ENCODE results near the gene RASAL1.

Gene RASAL1

DNA sequence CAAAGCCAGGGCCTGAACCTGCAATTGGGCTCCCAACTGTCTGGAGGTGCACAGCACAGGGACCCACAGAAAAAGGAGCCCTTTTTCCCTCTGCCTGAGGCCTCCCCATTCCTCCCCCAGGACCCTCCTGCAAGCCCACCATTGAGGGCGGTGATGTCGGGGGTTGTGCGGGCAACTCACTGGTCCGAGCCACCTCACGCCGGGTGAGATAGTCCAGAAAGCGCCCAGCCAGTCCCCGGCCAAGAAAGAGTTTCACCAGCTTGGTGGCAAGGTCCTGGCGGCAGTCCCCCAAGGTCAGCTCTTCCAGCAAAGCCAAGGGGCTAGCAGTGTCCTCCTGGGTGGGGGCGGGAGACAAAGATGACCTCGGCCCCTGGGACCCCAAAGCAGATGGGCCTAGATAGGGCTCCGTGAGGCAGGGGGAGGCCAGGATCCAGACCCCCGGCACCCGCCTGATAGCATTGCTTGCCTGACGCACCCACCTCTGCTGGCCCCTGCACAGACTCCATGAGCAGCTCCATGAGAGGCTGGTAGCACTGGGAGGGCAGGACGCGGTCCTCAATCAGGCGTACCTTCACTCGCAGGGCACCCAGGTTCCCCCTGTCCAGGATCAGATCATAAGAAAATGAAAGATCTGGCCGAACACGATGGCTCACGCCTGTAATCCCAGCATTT, 20.0 kb downstream of the RASAL1 start:
- DNase-seq: no peak

DNA sequence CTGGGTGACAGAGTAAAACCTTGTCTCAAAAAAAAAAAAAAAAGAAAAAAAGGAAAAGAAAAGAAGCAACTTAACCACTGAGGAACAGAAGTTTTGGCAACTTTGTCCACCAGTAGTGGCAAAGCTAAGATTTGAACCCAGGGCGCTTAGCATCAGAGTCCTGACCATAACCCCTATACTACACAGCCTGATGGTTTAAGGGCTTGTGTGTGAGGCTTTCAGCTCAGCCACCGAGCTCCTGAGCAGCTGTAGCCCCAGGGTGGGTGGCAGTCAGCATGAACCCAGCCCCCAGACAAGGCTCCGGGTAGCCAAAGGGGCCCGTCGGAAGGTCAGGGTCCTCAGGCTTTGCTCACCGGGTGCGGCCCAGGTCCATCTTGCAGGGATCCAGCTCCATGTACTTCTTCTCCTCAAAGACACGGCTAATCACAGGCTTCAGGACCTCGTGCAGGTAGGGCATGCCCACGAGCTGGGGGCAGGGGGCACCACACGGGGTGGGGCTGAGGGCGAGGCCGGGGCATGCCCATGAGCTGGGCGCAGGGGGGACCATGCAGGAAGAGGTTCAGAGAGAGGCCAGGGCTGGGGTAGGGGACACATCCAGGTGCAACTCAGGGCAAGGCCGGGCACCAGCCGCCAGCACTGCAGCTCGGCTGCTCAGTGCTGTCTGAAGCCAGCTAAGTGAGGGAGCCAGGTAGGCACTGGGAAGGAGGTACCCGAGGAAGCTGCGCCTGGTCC, 20.9 kb downstream of the RASAL1 start:
- no peak for DNase-seq

DNA sequence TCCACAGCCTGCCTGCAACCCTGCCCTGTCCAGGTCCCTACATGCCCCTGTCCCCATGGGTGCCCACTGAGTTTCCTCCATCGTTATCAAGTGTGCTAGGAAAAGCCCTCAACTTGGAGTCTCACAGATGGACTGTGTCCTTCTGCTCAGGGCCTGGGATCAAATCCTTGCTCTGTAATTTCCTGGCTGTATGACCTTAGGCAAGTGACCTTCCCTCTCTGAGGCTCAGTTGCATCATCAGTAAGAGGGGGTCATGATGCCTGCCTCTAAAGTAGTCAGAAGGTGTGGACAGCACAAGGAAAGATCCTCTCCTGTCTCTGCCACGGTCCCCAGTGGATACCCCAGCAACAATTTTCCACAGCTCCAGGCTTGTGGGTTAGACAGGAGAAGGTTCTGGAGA, 22.2 kb downstream of the RASAL1 start:
- no peak for DNase-seq

DNA sequence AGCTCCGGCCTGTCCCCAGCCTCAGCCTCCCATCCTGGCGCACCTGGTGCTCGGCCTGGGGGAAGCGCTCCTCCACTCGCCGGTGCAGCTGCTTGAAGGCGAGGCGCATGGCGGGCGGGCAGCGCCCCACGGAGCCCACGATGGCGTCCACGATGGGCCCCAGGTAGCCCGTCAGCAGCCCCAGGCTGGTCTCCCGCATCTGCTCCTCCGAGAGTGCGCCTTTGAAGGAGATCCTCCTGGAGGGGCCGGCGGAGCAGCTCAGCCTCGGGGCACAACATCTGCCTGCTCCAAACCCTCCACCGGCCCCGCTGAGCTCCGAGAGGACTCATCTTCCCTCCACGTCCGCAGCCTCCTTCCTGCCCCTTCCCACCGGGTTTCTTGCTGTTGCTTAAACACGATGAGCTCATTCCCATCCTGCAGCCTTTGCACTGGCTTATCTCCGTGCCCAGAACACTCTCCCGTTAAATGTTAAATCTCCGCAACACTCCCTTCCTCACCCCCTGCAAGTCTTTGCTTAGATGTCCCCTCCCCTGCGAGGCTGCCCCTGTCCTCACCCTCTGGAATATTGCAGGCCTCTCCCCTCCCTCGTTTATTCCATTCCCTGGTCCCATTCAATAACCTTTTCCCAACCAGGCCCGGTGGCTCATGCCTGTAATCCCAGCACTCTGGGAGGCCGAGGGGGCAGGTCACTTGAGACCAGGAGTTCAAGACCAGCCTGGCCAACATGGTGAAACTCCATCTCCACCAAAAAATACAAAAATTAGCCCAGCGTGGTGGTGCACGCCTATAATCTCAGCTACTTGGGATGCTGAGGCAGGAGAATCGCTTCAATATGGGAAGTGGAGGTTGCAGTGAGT, 23.3 kb downstream of the RASAL1 start:
- no peak for DNase-seq

DNA sequence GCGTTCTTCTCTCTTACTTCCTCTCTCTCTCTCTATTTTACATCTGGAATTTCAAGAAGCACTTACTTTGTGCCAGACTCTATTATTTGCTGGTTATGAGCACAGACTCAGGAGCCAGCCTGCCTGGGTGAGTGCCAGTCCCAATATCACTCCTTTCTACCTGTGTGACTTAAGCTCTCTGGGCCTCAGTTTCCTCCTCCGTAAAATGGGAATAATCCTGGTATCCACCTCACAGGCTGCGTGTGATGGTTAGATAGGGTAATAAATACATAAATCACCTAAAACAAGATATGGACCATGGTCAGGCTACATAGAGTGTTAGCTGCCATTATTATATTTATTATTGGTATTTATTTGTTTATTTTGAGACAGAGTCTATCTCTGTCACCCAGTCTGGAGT, 24.3 kb downstream of the RASAL1 start:
- DNase-seq: no peak

DNA sequence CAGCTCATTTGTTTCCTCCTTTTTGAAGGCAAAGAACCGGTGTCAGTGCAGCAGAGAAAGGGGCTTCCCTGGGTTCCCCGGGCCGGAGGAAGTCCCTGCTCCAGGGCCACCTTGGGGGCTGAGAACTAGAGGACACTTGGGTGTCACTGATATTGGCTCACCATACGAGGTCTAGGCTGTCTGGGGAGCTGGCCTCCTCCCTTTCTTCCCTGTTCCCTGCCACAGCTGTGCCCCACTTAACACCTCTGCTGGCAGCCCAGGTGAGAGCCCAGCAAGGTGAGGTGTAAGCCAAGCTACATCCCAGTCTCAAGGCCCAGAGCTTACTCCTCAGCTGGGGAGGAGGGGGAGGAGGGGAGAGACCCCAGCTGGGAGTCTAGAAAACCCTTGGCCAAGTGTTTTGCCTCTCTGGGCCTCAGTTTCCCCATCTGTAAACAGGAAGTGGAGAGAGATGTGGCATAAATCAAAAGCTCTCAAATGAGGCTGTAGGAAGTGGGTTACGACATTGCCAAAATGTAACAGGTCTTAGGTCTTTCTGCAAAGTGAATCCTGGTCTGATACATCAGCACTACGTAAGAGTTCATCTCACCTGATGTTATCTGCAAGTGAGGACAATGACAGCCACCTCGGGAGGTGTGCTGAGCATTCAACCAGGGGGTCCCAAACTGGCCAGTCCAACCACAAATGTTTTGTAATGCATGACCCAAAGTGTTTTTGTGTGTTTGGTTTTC, 25.5 kb downstream of the RASAL1 start:
- DNase-seq: no peak

DNA sequence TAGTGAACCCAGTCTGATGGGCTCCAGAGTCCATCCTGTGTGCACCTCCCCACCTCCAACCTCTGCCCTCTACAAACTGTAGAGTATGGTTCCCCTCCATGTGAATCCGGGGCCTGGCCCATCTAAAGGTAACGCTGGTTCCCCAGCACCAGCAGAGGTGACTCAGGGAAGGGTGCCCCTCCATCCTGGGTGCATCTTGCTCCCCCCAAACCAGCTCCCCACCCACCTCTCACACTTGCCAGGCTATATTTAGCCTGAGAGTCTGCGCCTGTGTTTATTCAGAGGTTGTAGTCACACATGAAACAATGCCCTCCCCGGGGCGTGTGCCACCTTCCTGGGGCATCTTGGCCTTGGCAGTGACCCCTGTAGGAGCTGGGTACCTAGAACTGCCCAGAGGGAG, 26.2 kb downstream of the RASAL1 start:
- no peak for DNase-seq

DNA sequence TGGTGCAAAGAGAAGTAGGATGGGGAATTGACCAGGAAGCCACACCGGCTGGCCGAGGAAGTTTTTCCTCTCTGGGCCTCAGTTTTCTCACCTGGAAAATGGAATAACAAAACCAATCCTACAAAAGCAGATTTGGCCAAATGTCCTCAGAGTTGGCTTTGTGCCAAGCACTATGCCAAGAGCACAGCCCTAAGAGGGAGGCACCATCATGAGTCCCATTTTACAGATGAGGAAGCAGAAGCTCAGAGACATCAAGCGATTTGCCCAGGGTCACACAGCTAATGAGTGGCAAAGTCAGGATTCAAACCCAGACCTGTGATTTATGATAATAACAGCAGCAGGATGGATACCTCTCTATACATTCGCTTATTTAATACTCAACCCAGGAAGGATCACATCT, 27.3 kb downstream of the RASAL1 start:
- DNase-seq: no peak

DNA sequence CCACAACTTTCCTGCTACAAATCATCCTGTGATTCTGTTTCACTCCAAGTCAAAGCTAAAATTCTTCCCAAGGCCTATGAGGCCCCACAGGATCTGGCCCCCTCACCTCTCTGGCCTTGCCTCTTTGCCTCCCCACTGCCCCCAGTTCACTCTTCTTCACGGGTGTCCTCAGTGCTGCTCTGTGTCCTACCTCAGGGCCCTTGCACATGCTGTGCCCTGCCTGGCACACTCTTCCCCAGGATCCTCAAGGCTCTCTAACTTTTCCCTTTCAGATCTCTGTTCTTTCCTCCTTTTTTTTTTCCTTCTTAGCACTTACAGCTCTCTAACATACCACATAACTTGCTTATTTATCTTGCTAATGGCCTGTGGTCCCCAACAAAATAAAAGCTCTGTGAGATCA, 29.2 kb downstream of the RASAL1 start:
- DNase-seq: no peak

DNA sequence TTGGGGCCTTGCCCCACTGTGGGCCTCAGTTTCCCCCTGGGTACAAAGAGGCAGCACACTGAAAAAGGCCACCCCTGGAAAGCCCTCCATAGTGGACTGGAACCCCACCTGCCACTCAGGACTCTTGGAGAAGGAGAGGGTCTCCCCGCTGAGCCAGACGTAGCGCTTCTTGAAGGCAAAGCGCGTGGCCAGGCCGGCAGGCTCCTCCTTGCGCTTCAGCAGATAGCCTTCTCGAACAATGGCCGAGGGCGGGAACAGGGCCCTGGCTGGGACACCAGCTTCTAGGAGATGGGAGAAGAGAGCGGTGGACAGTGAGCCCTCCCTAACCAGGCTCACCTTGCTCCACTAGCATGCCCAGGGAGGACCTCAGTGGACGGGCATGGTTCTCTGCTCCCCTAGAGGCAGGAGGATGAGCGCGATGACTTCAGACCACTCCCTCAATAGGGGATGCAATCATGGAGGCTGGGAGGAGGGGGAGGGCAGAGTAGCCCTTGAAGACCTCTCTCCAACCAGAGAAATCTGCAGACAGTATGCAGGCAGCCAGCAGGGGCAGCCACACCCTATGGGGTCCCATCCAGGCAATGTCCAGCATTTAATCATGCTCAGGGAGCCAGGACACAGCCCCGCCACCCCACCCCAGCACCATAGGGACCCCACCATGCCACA, 29.8 kb downstream of the RASAL1 start:
- no peak for DNase-seq

DNA sequence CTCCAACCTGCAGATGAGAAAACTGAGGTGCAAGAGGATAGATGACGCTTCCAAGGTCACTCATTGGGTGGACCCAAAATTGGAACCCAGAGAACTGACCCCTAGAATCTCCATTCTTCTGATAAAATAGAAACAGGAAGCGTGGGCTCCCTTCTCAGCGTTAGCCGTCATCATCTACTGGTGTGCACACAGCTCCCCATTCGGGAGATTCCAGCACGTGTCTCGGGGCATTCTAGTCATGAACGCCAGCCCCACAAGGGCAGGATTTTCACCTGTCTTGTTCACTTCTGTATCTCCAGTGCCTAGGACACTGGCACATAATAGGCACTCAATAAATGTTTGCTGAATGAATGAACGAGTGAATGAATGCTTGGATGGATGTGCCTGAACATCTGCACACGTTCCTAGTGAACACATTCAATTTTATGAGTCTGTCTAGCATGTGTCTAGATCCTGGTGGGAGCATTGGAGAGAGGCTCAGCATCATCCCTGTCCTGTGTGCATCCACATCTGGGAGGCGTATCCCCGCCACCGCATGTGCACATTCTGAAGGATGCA, 30.5 kb downstream of the RASAL1 start:
- DNase-seq: no peak

DNA sequence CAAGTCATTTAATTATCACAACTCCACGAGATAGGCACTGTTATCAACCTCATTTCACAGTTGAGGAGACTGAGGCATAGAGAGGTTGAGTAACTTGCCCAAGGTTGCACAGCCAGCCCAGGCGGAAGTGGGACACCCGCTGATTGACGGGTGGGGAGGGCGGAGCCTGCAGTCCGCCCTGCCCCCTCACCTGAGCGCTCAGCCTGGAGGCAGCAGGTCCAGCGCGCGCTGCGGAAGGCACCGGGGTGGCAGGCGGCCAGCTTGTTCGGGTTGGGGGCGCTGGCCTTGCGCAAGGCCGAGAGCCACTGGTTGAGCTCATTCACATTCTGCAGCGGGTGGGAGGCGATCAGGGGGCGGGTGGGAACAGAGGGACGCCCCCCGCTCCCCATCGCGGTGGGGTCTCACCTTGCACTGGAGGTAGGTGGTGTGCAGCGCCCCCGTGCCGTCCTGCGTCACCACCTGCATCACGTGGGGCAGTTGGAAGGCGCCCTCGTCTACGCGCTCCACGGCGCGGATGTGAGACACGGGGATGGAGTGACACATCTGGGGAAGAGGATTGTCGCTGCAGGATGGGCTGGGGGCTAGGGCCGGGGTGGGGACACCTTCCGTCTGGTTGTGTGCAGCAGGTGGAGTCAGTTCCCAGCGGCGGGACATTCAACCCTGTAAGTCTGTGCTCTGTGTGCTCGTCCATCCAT, 31.7 kb downstream of the RASAL1 start:
- no peak for DNase-seq

DNA sequence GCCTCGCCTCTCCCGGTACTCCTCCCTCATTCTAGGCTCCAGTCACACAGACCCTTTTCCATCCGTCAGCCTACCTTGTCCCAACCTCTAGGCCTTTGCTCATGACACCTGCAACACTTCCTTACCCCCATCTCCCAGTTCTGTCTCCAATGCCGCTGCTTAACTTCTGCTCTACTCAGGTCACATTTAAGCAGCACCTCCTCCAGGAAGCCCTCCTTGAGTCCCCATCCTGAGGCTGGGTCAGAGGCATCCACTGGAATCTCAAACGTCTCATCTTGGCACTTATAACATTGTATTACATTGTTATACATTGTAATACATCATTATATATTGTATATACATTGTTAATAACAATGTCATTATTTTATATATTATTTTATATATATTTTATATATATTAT, 32.8 kb downstream of the RASAL1 start:
- no peak for DNase-seq

DNA sequence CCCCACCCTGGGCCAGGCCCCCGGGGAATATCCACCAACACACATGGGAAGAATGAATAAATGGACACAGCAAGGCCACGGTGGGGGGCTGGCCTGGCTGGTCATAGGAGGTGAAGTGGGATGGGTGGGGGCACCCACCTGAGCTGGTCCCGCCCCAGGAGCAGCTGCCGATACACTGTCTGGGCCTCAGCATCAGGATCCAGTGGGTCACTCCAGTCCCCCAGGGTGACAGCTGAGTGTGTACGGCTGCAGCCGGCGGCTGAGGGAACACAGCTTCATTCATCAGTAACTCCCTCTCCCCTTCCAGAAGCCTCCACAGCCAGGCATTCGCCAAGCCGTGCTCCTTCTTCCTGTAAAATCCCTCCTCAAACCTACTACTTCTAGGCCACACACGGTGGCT, 33.8 kb downstream of the RASAL1 start:
- DNase-seq: no peak

DNA sequence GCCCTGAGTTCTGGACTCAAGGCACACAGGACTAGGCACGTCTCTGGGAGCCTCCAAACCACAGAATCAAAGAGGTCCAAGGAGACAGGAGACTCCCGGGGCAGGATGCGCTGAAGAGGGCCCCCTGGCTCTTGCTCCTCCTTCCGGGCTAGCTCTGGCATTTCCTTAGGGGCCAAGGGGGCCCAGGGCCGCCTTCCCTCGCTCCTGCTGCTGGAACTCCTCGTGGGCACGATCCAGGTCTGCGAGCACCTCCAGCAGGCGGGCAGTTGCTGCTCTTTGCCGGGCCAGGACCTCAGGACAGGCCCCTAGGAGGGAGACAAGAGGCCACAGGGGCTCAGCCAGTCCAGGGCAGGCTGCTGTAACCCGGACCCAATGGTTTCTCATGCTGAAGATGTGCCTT, 35.8 kb downstream of the RASAL1 start:
- DNase-seq: no peak

DNA sequence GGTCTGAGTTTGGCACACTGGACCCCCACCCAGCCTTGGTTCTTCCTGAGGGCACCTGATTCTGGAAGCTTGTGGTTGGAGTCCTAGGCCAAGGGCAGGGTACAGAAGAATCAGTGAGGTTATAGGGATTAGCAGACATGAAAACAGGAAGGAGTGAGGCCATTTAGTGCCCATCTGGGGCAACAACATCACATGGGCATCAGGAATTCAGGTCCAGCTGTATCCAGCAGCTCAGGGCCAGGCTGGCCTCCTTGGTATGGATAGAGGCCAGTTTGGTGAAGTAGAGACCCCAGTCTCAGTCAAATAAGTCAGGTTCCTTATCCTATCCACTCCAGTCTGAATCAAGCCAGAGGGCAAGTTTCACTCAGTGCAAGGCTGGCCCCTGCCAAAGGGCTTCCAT, 36.2 kb downstream of the RASAL1 start:
- DNase-seq: no peak

DNA sequence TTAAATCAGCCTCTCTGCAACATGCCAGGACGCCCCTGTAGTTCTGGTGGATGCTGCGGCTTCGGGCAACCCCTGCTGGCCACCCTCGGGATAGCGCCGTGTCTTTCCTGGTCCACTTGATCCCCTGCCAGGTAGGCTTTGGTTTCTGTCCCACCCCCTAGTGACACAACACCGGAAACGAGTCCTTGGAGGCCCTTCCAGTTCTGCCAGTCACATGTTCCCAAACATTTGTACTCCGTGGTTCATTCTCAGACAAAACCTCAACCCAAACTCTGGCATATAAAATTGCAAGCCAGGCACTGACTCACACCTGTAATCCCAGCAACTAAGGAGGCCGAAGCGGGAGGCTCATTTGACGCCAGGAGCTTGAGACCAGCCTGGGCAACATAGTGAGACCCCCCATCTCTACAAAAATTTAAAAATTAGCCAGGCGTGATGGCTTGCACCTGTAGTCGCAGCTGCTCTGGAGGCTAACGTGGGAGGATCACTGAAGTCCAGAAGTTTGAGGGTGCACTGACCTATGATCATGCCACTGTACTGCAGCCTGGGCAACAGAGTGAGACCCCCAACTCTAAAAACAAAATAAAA, 37.0 kb downstream of the RASAL1 start:
- DNase-seq: peak; percentile 20

DNA sequence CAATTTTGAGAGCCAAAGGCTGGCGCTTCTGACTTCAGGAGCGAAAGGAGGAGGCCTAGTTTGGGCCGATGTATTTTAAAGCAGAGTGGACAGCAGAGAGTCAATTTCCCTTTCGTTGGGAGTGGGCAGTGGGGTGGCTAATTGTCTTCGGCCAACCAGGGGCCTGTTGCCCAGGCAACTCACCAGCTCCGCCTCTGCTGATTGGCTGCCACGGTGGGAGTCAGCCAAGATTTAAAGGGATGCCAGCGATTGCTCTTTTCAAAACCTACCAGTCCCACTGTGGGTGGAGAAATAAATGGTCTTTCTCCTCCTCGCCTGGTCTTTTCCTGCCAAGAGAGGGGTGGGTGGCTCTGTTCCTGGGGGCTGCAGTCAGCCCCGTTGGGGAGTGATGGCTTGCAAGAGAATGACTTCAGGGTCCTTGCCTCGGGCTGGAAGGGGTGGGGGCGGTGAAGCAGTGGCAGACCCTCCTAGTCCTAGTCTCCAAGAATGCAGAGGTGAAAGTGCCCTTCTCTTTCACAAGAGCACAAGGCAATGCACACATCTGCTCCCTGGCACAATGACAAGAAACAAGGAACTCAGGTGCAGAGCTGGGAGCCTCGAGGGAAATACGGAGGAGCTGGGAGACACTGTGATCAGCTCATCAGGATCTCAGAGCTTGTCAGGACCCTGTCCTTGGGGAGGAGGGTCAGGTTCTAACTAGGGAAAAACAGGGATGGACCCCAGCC, 37.7 kb downstream of the RASAL1 start:
- DNase-seq: no peak

DNA sequence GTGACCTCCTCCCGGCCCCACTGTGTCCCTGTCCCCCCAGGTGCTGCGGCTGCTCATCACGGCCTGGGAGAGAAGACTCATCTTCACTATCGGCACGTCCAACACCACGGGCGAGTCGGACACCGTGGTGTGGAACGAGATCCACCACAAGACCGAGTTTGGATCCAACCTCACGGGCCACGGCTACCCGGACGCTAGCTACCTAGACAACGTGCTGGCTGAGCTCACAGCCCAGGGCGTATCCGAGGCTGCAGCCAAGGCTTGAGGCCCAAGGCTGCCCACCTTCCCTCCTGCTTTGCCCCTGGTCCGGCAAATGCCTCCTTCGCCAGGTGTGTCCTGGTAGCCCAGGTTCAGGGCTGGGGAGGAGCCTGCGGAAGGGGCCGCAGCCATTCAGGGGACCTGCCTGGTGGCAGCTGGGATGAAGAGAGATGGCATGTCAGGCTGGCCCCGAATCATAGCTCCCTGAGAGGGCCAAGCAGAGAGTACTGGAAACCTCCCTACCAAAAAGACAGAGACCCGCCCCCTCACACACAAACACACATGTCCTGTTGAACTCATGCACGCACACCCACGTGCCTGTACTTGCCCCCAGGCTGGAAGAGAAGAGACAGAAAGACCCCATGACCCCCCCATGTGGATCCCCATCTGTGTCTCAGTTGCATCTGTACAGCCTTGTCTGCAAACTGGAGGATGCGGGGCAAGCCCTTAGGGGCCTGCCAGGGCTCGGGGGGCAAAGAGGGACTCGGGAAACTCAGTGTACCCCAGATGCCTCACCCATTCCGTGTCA, 38.7 kb downstream of the RASAL1 start:
- no peak for DNase-seq

DNA sequence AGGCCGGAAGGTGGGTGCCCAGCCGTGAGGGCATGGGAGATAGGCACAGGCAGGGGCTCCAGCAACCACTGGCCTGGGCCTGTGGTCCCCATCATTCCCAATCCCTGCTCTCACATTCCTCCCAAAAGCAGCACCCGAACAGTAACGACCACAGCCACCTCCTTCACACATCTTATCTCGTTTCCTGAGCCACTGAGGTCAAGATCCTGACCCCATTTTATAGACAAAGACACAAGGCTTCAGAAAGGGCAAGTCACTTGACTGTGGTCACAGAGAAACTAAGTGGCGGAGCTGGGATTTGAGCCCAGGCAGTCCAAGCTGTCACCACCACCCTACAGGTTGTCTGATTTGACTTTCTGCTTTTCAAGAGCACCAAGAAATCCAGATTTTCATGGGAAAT, 40.2 kb downstream of the RASAL1 start:
- no peak for DNase-seq
